GM20000 (cell line): ENCODE data around the gene GPX7.

Experiments used
- DNase-seq: peaks from one replicate; pipeline ENCODE4 v3.0.0; 2012; ENCODE audit warnings: low spot score
- TF ChIP-seq, protein P1 (sequence below): IDR thresholded peaks from 2 replicates; pipeline ENCODE4 v1.5.1; 2012; ENCODE audit warnings: mild to moderate bottlenecking, control low read depth; ENCODE audit errors: extremely low read depth, missing control alignments

Gene GPX7

DNA sequence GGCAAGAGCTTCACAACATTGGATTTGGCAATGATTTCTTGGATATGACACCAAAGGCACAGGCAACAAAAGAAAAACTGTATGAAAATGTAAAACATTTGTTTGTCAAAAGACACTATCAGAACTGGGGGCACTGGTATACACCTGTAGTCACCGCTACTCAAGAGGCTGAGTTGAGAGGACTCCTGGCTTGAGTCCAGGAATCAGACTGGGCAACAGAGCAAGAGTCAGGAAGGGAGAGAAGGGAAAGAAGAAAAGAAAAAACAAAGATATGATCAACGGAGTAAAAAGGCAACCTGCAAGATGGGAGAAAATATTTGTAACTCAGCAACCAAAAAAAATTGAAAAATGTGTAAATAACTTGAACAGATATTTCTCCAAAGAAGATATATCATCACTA is 43.2 kb upstream of the GPX7 start:
- TF ChIP-seq, protein P1, sequence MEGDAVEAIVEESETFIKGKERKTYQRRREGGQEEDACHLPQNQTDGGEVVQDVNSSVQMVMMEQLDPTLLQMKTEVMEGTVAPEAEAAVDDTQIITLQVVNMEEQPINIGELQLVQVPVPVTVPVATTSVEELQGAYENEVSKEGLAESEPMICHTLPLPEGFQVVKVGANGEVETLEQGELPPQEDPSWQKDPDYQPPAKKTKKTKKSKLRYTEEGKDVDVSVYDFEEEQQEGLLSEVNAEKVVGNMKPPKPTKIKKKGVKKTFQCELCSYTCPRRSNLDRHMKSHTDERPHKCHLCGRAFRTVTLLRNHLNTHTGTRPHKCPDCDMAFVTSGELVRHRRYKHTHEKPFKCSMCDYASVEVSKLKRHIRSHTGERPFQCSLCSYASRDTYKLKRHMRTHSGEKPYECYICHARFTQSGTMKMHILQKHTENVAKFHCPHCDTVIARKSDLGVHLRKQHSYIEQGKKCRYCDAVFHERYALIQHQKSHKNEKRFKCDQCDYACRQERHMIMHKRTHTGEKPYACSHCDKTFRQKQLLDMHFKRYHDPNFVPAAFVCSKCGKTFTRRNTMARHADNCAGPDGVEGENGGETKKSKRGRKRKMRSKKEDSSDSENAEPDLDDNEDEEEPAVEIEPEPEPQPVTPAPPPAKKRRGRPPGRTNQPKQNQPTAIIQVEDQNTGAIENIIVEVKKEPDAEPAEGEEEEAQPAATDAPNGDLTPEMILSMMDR: no peak
- DNase-seq: no peak

DNA sequence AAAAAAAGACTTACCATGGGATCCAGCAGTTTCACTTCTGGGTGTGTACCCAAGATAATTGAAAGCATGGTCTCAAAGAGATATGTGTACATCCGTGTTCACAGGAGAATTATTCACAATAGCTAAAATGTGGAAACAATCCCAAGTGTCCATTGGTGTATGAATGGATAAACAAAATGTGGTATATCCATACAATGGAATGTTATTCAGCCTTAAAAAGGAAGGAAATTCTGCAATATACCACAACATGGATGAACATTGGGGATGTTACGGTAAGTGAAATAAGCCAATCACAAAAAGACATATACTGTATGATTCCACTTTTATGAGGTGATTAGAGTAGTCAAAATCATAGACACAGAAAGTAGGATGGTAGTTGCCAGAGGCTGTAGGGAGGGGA is 42.3 kb upstream of the GPX7 start:
- TF ChIP-seq, protein P1: no peak
- DNase-seq: no peak

DNA sequence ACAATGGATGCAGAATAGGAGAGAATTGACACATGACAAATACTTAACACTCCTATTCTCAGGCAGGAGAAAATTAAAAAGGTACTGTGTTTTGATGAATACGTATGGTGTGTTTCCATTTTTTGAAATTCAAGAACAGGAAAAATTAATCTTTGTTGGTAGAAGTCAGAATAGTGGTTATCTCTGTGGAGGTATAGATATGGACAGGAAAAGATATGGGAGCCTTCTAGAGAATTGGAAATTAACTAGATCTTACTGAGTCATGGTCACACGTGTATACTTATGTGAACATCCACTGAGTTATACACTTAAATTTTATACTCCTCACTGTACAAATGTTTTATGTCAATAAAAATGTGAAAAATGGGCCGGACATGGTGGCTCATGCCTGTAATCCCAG is 39.4 kb upstream of the GPX7 start:
- no peak for DNase-seq
- TF ChIP-seq, protein P1: no peak

DNA sequence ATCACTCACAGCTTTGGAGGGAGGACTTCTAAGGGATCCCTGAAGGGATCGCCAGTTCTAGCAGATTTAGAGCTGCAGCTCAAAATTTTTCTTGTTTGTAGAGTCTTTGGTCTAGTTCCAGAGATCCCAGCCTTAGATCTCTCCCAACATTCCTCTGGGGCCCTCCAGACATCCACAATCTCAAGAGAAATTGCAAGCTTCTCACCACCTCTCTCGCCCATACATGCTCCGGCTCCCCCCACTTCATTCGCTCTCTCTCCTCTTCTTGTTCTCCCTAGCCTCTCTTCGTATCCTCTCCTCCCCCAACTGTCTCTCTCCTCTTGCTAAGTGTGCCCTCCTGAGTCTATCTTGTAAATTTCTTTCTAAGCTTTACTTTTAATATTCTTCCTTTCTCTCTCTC is 34.2 kb upstream of the GPX7 start:
- TF ChIP-seq, protein P1: no peak
- DNase-seq: no peak

DNA sequence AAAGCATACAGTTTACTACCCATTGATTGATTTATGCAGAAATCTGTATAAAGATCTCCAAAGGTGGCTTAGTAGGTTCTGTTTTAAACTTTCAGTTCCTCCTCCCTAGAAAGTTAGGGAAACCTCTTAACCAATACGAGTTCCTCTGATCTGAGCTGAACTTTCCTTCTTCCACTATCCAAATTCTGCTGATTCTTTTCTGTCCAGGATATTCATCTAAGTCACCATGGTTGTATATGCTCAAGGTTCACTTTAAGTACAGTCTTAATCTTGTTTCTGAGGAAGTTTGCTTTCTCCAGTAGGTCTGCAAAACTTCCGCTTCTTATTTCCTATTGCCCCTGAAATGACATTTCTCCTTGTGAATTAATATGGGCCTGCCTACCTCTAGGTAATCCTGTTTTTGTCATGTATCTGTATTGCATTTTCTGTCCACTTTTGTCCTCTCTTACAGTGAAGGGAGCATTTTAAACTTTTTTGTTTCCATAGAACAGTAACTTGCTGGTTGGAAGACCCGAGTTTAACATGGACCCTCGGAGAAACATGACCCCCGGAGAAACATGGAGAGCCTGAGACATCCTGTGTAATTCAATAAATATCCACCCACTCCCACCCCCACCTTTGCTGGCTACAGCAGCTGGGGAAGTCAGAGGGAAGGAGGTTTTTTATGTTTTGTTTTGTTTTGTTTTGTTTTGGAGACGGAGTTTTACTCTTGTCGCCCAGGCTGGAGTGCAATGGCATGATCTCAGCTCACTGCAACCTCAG is 32.5 kb upstream of the GPX7 start:
- TF ChIP-seq, protein P1: no peak
- DNase-seq: no peak

DNA sequence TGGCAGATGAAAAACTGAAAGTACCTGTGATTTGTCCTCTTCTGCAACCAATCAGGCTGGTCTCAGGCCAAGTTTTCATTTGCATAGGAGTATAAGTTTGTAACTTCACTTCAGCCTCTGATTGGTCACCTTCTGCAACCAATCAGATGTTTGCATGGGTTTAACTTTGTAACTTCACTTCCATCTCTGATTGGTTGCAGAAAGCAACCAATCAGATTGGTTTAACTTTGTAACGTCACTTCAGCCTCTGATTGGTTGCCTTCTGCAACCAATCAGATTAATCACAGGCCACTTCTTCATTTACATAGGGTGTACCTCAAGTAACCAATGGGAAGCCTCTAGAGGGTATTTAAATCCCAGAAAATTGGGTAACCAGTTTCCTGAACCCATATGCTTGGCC is 30.4 kb upstream of the GPX7 start:
- no peak for DNase-seq

DNA sequence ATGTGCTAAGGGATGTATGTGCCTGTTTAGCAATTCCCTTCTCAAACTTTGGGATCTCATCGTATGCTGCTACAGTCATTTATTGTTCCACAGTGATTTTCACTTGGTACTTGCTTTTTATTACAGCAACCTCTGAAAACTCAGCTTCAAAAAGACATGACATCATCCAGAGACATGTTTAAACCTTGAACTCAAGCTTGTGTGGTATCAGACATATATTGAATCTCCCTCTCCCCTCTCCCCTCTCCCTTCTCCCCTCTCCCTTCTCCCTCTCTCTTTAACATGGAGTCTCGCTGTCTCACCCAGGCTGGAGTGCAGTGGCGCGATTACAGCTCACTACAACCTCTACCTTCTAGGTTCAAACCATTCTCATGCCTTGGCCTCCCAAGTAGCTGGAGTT is 29.8 kb upstream of the GPX7 start:
- TF ChIP-seq, protein P1: no peak
- no peak for DNase-seq

More for the DNA sequence above, 30.4 kb upstream of the GPX7 start:
- TF ChIP-seq, protein P1: no peak
